Uterus (tissue), 2 donors: ENCODE measurements around the gene OXNAD1.

Source experiments
- CTCF ChIP-seq, 4 experiments: fragments of 200-600 bp in 2 of 4; fragments of 450-650 bp in 2 of 4; sonication (generic) in 2 of 4; IDR thresholded peaks; one replicate each; pipeline ENCODE4 v1.5.1; 2016 to 2019; ENCODE audit warnings: antibody characterized with exemption in 4 of 4, mild to moderate bottlenecking in 2 of 4, moderate library complexity in 1 of 4
- POLR2A ChIP-seq, 2 donors: fragments of 450-650 bp; IDR thresholded peaks; one replicate each; pipeline ENCODE4 v1.6.1; 2016; ENCODE audit warnings: antibody characterized with exemption in 2 of 2, mild to moderate bottlenecking in 1 of 2, moderate library complexity in 1 of 2

- TF ChIP-seq CTCF (IDR thresholded peaks at IDR 0.05) (no peak), POLR2A (IDR thresholded peaks at IDR 0.05) (no peak)
Measured at GRCh38 chr3:16318176-16318575, 53.2 kb downstream of the OXNAD1 start.
